H9 (cell line): ENCODE results near the gene FHIT. TPM values are rescaled to one million over a fixed set of nuclear protein-coding genes. Genes with fewer than 3 reads are reported as not detected.

Source experiments
- DNase-seq: peaks from one replicate; pipeline ENCODE4 v3.0.0-alpha.2; 2017
- H2AFZ ChIP-seq: one replicate; pipeline ENCODE4 v1.6.1; 2013; ENCODE audit warnings: mild to moderate bottlenecking, low read length, control low read depth, moderate library complexity
- H2AK5ac ChIP-seq: 2 replicates; pipeline ENCODE4 v1.6.1; 2013; ENCODE audit warnings: low read length, control low read depth, mixed read lengths; ENCODE audit not compliant: insufficient read length
- H2BK120ac ChIP-seq: one replicate; pipeline ENCODE4 v1.6.1; 2013; ENCODE audit warnings: low read depth, mild to moderate bottlenecking, low read length, control low read depth, inconsistent platforms; ENCODE audit not compliant: poor library complexity, severe bottlenecking
- H2BK12ac ChIP-seq: 2 replicates; pipeline ENCODE4 v1.6.1; 2013; ENCODE audit warnings: low read length, control low read depth, mixed read lengths, low read depth; ENCODE audit not compliant: insufficient read length
- H2BK15ac ChIP-seq: 2 replicates; pipeline ENCODE4 v1.6.1; 2013; ENCODE audit warnings: low read depth, low read length, control low read depth
- H2BK20ac ChIP-seq: one replicate; pipeline ENCODE4 v1.6.1; 2013; ENCODE audit warnings: low read depth, mild to moderate bottlenecking, low read length, control low read depth, inconsistent platforms; ENCODE audit not compliant: poor library complexity, severe bottlenecking
- H2BK5ac ChIP-seq: 2 replicates; pipeline ENCODE4 v1.6.1; 2013; ENCODE audit warnings: low read length, control low read depth, mixed read lengths; ENCODE audit not compliant: insufficient read length
- H3K14ac ChIP-seq: 2 replicates; pipeline ENCODE4 v1.6.1; 2013; ENCODE audit warnings: low read length, control low read depth; ENCODE audit not compliant: insufficient read depth
- H3K18ac ChIP-seq: 2 replicates; pipeline ENCODE4 v1.6.1; 2013; ENCODE audit warnings: low read depth, mild to moderate bottlenecking, mixed read lengths, low read length, control low read depth; ENCODE audit not compliant: insufficient read length
- H3K23ac ChIP-seq: 2 replicates; pipeline ENCODE4 v1.6.1; 2013; ENCODE audit warnings: low read length, control low read depth, mixed read lengths, low read depth; ENCODE audit not compliant: insufficient read length
- H3K23me2 ChIP-seq: 2 replicates; pipeline ENCODE4 v1.6.1; 2013; ENCODE audit warnings: low read depth, mild to moderate bottlenecking, mixed read lengths, low read length, control low read depth; ENCODE audit not compliant: insufficient read length, poor library complexity, severe bottlenecking
- H3K27ac ChIP-seq: 2 replicates; pipeline ENCODE4 v1.5.1; 2013; ENCODE audit warnings: low read length, control low read depth, mixed read lengths, low read depth; ENCODE audit not compliant: insufficient read length
- H3K27me3 ChIP-seq: 2 replicates; pipeline ENCODE4 v1.6.1; 2013; ENCODE audit warnings: low read length, control low read depth, inconsistent platforms; ENCODE audit not compliant: insufficient read depth
- H3K4ac ChIP-seq: 2 replicates; pipeline ENCODE4 v1.6.1; 2013; ENCODE audit warnings: low read depth, mild to moderate bottlenecking, control low read depth, inconsistent platforms, low read length, moderate library complexity
- H3K4me1 ChIP-seq: 2 replicates; pipeline ENCODE4 v1.6.1; 2013; ENCODE audit warnings: low read length, control low read depth, inconsistent platforms; ENCODE audit not compliant: insufficient read depth
- H3K4me2 ChIP-seq: 2 replicates; pipeline ENCODE4 v1.6.1; 2013; ENCODE audit warnings: low read length, control low read depth, mixed read lengths; ENCODE audit not compliant: insufficient read length, insufficient read depth
- H3K56ac ChIP-seq: 2 replicates; pipeline ENCODE4 v1.6.1; 2013; ENCODE audit warnings: low read depth, mild to moderate bottlenecking, mixed read lengths, low read length, control low read depth; ENCODE audit not compliant: insufficient read length
- H3K79me1 ChIP-seq: 2 replicates; pipeline ENCODE4 v1.6.1; 2013; ENCODE audit warnings: low read depth, mild to moderate bottlenecking, moderate library complexity, low read length, control low read depth, inconsistent platforms; ENCODE audit not compliant: insufficient read depth, poor library complexity, severe bottlenecking
- H3K79me2 ChIP-seq: 2 replicates; pipeline ENCODE4 v1.6.1; 2013; ENCODE audit warnings: low read length, control low read depth, inconsistent platforms; ENCODE audit not compliant: insufficient read depth
- H3K9ac ChIP-seq: 2 replicates; pipeline ENCODE4 v1.6.1; 2013; ENCODE audit warnings: low read length, control low read depth, mixed read lengths; ENCODE audit not compliant: insufficient read length; ENCODE audit errors: extremely low read depth
- H3K9me3 ChIP-seq: one replicate; pipeline ENCODE4 v1.6.1; 2013; ENCODE audit warnings: low read depth, low read length, inconsistent platforms; ENCODE audit not compliant: control insufficient read depth
- H3T11ph ChIP-seq: one replicate; pipeline ENCODE4 v1.6.1; 2013; ENCODE audit warnings: mild to moderate bottlenecking, low read length, control low read depth, inconsistent platforms
- H4K20me1 ChIP-seq: one replicate; pipeline ENCODE4 v1.6.1; 2013; ENCODE audit not compliant: control insufficient read depth, insufficient read length, insufficient read depth
- H4K5ac ChIP-seq: 2 replicates; pipeline ENCODE4 v1.6.1; 2013; ENCODE audit warnings: low read depth, mild to moderate bottlenecking, mixed read lengths, low read length, control low read depth; ENCODE audit not compliant: insufficient read length
- H4K8ac ChIP-seq: replicated peaks from 2 replicates; pipeline ENCODE4 v1.6.1; 2013; ENCODE audit warnings: low read length, control low read depth, mixed read lengths, low read depth; ENCODE audit not compliant: insufficient read length
- H4K91ac ChIP-seq: 2 replicates; pipeline ENCODE4 v1.6.1; 2013; ENCODE audit warnings: low read depth, mild to moderate bottlenecking, moderate library complexity, mixed read lengths, low read length, control low read depth; ENCODE audit not compliant: insufficient read length
- H3K27ac Mint-ChIP-seq, 3 experiments: 2 replicates in 2 of 3; 3 replicates in 1 of 3; pipeline ENCODE4 v1.8.0; 2020 to 2021; ENCODE audit warnings: mixed read lengths in 3 of 3, mild to moderate bottlenecking in 1 of 3, moderate library complexity in 1 of 3
- H3K27me3 Mint-ChIP-seq: 2 replicates; pipeline ENCODE4 v1.8.0; 2021; ENCODE audit warnings: low read depth, mild to moderate bottlenecking, moderate library complexity, mixed read lengths
- H3K36me3 Mint-ChIP-seq, 3 experiments: 2 replicates in 2 of 3; 3 replicates in 1 of 3; pipeline ENCODE4 v1.8.0; 2020 to 2021; ENCODE audit warnings: low read depth in 3 of 3, mixed read lengths in 3 of 3; ENCODE audit not compliant: insufficient read depth in 1 of 3
- H3K4me1 Mint-ChIP-seq, 2 experiments: 2 replicates each; pipeline ENCODE4 v1.8.0; 2020; ENCODE audit warnings: mixed read lengths in 2 of 2
- H3K4me3 Mint-ChIP-seq, 2 experiments: 2 replicates in 1 of 2; 3 replicates in 1 of 2; pipeline ENCODE4 v1.8.0; 2020 to 2021; ENCODE audit warnings: mild to moderate bottlenecking in 2 of 2, mixed read lengths in 2 of 2, moderate library complexity in 1 of 2
- H3K9me3 Mint-ChIP-seq, 2 experiments: 2 replicates in 1 of 2; 3 replicates in 1 of 2; pipeline ENCODE4 v1.8.0; 2020; ENCODE audit warnings: mild to moderate bottlenecking in 2 of 2, mixed read lengths in 2 of 2, moderate library complexity in 1 of 2
- WGBS: extraction: QIAGEN DNeasy Blood & Tissue Kit; methylation state at CpG from one replicate; pipeline ENCODE4 v1.1.7; 2013; ENCODE audit warnings: missing lambda C conversion rate, low lambda C conversion rate, mixed read lengths; ENCODE audit not compliant: insufficient read length; ENCODE audit errors: extremely low coverage; 5-methylcytosine and 5-hydroxymethylcytosine counted together
- total RNA-seq: library from RNA; stranded (reverse); gene quantifications from 2 replicates; pipeline ENCODE4 v1.2.1, GENCODE V29; 2021
- TF ChIP-seq, protein P1 (sequence below): fragments of 200-600 bp; sonication (generic); conservative IDR thresholded peaks from 3 replicates; pipeline ENCODE4 v1.8.0; 2021; ENCODE audit warnings: antibody characterized with exemption, mild to moderate bottlenecking

FHIT gene
- total RNA-seq, 1 experiment from 2014 or later = 3.0 TPM

DNA sequence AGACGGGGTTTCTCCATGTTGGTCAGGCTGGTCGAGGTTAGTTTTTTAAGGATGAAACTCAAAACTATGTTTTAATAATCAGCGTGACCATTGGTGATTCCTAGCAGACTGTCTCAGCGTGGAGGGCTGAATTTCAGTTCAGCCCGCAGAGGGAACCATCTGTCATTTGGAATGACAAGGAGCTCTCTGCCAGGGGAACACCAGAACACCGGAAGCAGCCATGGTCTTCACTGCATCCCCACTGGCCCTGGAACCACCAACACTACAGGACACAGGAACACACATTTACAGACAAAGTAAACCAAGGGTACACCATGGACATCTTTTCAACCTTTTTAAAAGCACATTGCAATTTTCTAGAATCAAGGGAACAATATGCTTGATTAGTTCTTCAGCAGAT is 424.7 kb downstream of the FHIT start:
- Histone ChIP-seq H2BK20ac (no peak overlapping the region), H3K9me3 (peaks cover 3% of the 10 kb centered on the region), H3K79me1 (no peaks in the 10 kb centered on the region), H3K4me2 (no peak overlapping the region), H3K27ac (no peak overlapping the region), H3K4ac (no peak overlapping the region), H3T11ph (no peak overlapping the region), H2BK120ac (no peak overlapping the region), H2BK12ac (no peak overlapping the region), H3K27me3 (no peaks in the 10 kb centered on the region), H3K23ac (no peak overlapping the region), H2AFZ (no peak overlapping the region), H4K5ac (no peak overlapping the region), H3K23me2 (no peaks in the 10 kb centered on the region), H4K91ac (no peak overlapping the region), H3K18ac (no peak overlapping the region), H2AK5ac (no peak overlapping the region), H4K8ac (no peak overlapping the region), H3K79me2 (no peaks in the 10 kb centered on the region), H3K4me1 (no peaks in the 10 kb centered on the region), H2BK5ac (no peak overlapping the region), H3K14ac (no peak overlapping the region), H4K20me1 (no peaks in the 10 kb centered on the region), H3K9ac (no peak overlapping the region), H3K56ac (no peak overlapping the region), H2BK15ac (no peak overlapping the region)
- H3K4me1 Mint-ChIP-seq = peaks cover 5 to 7% of the 10 kb centered on the region in 2 experiments; a peak in 2 of 4 replicates
- no peak for DNase-seq
- no peak overlapping the region for H3K27ac Mint-ChIP-seq
- H3K9me3 Mint-ChIP-seq = peaks cover 13 to 16% of the 10 kb centered on the region in 2 experiments
- H3K4me3 Mint-ChIP-seq = no peak overlapping the region
- TF ChIP-seq, protein P1, sequence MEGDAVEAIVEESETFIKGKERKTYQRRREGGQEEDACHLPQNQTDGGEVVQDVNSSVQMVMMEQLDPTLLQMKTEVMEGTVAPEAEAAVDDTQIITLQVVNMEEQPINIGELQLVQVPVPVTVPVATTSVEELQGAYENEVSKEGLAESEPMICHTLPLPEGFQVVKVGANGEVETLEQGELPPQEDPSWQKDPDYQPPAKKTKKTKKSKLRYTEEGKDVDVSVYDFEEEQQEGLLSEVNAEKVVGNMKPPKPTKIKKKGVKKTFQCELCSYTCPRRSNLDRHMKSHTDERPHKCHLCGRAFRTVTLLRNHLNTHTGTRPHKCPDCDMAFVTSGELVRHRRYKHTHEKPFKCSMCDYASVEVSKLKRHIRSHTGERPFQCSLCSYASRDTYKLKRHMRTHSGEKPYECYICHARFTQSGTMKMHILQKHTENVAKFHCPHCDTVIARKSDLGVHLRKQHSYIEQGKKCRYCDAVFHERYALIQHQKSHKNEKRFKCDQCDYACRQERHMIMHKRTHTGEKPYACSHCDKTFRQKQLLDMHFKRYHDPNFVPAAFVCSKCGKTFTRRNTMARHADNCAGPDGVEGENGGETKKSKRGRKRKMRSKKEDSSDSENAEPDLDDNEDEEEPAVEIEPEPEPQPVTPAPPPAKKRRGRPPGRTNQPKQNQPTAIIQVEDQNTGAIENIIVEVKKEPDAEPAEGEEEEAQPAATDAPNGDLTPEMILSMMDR = no peak
- peaks cover 2 to 22% (median 7%) of the 10 kb centered on the region in 3 experiments; a peak in 5 of 7 replicates for H3K36me3 Mint-ChIP-seq
- WGBS = no CpG with 5 or more reads among the region's 6 CpGs
- H3K27me3 Mint-ChIP-seq = no peaks in the 10 kb centered on the region
